GDM1 (cell line): Measurements from ENCODE around the gene LMF1.

Experiments
- DNase-seq: peaks from one replicate; lab custom pipeline; 2025; lab: John Stamatoyannopoulos, UW

The LMF1 gene

DNA sequence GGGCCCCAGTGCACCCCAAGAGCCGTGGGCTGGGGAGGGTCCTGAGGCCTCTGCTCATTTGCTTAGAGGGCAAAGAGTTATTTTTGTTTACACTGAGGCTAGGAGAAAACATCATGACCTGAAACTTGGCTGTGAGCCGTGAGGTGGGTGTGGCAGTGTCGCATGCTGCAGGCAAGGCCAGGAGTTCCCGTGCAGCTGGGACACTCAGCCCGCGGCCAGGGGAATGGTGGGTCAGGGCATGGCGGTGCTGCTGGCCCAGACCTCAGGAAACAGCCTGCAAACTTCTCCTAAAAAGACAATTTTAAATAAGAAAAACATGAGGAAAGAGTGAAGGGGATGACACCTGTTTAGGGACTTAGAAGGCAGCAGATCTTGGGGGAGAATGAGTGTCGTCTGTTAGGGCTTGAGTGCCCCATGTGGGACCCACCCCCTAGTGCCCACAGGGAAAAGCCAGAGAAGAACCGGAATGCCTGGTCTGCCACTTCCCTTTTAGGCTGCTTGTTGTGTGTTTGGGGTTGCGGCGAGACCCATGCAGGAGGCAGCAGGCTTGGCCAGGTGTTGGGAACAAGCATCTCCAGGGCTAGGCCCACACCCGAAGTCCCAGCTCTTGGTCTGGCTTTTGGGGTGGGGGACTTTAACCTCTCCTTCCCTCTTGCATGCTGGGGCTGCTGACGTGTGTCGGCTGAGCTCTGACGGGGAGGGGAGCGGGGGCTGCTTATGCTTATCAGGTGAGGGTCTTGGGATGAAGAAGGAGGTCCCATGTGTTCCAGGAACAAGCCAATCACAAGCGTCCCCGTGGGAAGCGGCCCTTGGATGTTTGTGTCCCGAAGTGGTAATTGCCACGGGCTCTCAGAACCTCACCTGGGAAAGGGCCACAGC, 89.3 kb downstream of the LMF1 start:
- no peak for DNase-seq

DNA sequence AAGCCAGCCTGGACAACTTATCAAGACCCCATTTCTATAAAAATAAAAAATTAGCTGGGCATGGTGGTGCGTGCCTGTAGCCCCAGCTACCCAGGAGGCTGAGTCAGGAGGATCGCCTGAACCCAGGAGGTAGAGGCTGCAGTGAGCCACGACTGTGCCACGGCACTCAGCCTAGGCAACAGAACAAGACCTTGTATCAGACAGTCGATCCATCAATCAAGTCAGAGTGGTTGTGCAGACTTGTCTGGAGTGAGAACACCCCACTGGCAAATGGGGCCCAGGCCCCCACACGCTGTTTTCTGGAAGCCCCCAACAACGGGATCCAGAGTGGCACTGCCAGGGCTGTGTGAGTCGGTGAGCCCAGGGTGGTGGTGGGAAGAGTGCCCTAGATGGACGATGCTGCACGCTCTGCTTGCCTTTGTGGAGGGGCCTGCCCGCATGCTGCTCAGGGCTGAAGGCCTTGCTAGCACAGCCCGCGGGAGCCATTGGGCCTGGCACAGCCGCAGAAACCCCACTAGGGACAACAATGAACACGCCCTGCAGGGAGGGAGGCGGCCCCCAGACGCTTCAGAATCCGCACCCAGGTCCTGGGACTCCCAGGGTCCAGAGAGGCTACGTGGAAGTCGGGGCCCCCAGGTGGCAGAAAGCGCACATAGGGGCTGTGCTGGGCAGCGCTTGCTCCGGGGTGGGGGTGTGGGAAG, 90.2 kb downstream of the LMF1 start:
- DNase-seq, result no peak

DNA sequence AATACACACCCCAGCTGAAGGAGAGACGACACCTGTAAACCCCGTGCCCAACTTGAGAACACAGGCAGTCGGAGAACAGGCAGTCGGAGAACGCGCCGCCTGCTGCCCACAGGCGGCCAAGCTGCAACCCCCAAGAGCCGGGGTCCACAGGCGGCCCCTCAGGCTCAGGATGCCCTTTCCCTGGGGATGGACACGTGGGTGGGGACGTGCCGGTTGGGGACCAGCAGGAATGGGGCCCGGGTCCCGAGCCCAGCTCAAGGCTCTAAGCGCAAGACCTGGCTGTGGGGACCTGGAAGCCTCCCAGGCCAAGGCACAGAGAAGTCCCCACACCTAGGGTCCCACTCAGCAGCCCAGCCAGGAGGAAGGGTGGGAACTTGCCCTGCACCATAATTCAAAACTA, 90.8 kb downstream of the LMF1 start:
- no peak for DNase-seq

DNA sequence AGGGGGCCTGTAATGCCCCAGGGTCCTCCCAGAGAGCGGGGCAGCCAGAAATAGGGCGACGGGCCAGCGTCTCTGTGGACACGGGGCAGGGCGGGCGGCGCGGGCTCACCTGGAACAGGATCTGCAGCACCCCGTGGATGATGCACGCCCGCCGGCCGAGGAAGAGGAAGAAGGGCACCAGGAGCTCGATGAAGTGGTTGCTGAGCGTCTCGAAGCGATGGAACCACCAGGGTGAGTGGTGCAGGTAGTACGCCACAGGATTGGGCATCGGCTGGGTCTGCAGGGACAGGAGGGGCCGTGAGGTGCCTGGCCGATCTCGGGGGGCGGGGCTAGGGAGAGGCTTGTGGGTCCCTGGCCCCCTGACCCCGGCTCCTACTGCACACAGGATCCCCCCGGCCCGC, 91.3 kb downstream of the LMF1 start:
- no peak for DNase-seq

DNA sequence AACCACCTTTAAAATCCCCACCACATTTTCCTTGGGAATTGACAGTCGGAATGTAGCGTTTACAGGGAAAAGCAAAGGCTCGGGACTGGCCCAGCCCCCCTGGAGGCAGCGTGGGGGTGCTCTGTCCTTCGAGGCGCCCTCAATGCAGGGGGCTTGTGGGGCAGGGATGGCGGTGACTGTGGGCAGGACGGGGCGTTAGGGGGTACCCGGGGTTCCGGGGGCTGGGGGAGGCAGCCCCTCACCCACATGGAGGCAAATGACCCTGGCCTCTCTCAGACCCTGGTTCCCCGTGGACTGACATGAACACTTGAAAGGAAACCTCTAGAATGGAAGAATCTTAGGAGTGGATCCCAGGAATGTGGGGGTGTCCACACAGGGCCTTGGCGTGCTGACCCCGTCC, 91.9 kb downstream of the LMF1 start:
- DNase-seq, result no peak

DNA sequence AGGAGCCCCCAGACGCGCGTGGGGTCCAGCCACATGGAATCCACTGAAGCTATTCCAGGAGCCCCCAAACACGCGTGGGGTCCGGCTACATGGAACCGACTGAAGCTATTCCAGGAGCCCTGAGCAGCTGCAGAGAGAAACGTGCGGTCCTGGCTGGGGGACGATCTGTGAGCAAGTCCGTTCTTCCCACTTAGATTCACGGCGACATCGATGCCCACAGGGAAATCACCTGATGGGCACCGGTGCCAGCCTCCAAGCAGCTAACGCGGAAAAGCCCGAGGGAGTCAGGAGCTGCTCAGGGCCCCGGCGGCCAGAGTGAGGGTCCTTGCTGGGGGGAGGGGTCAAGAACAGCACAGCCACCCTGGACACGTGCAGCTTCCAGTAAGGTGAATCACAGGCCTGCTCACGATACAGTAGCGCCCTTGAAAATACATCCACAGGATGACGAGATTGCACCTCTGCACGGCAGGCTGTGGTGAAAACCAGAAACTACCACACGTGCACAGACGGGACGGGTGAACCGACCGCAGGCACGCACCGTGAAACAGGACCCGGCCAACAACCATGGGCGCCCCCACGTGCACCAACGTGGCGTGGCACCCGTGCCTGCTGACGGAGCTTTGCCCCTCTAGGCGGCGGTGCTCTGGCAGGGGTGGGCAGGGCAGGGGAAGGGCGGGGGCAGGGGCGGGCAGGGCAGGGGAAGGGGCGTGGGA, 92.6 kb downstream of the LMF1 start:
- DNase-seq, result no peak

DNA sequence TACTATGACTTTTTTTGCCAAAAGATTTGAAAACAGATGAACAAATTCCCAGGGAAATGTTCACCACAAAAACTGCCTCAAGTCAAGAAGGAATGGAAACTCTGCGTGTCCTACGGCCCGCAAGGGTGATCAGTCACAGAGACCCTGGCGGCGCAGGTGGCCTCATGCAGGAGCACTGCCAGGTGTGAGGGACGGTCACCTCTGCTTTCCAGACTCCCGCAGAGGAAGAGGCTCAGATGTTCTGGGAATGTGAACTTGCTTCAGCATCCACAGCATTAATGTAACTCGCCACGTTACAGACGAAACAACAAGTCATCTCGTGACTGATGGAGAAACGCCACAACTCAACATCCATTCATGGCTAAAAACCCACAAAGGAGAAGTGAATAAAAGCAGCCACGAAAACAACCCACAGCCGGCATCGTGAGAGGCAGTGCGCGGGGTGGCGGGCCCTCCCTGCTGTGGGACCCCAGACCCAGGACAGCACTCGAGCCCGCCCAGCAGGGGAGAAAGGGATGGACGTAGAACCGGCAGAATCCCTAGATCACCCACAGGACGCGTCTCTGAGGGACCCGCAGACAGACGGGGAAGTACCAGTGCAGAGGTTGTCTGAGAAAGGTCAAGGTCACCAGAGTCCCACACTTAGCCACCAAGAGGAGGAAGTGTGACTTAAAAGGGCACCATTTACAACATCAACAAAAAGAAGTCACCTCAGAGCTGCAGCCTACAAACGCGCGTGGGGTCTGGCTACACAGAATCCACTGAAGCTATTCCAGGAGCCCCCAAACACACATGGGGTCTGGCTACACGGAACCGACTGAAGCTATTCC, 93.3 kb downstream of the LMF1 start:
- no peak for DNase-seq

DNA sequence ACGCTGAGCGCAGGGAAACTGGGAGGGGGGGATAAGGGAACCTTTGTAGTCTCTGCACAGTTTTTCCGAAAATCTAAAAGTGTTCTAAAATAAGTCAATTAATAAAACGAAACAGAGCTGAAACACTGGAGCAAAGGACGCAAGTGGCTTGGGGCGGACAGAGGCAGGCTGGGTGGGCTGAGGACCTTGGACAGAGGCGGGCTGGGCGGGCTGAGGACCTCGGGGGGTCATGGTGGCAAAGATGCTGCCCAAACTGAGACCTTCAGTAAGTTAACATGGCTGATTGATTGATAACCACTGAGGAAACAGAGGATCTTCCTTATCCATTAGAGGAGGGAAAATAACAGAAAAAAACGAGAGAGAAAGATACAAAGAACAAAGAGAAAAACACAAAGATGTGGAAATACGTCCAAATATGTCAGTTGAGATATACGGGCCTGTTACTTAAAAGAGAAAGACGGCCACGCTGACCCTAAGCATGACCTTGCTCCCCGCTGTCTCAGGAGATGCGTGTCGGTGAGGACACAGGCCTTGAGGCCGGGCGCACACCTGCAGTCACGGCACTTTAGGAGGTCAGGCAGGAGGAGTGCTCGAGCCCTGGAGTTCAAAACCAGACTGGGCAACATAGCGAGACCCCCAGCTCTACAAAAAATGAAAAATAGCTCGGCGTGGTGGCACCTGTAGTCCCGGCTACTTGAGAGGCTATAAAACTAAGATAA, 94.1 kb downstream of the LMF1 start:
- no peak for DNase-seq

DNA sequence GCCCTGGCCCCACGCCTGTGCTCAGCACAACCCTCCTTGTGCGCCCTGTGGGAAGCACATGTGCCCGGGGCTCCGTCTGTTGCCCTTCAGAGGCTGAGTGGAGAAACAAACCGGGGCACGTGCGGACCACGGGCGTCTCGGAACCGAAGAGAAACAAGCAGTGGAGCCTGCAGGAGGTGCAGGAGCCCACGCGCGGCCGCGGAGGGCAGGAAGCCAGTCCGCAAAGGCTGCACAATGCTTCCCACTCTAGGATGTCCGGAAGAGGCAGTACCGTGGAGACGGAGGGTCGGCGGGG, 94.8 kb downstream of the LMF1 start:
- no peak for DNase-seq

DNA sequence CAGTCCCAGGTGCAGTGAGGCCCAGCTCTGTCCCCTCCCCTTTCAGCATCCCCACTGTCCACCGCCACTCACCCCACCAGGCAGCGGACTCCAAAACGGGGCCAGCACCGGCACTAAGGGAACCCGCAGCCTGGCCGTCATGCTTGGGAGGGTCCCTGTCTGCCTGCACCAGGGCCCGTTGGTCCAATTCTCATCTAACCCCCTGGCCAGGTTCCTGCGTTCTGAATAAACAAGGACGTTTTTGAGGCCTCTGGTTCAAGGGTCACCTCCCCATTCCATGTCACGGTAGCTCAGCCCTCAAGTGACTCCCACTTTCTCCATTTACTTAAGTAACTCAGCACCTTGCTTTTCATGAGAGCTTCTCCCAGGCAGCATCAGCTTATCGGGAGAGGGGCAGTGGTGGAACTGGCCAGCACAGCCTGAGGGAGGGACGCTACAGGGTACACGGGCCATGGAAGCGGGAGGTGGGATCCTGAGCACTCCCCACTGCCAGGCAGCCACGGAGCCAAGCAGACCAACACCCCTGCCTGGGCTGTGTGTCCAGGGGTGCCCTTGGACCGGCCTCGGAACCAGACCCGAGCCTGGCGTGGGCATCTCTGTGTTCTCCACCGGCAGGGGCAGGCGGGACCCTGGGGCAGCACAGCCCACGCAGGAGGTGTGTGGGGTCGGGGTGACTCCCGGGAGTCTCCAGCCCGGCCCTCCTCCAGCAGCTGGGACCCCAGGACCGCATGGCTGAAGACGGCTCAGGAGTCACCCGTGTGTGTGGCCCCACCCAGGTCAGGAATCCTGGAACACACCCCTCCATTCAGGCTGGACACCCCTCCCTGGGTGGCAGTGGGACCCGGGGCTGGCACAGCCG, 95.4 kb downstream of the LMF1 start:
- no peak for DNase-seq

DNA sequence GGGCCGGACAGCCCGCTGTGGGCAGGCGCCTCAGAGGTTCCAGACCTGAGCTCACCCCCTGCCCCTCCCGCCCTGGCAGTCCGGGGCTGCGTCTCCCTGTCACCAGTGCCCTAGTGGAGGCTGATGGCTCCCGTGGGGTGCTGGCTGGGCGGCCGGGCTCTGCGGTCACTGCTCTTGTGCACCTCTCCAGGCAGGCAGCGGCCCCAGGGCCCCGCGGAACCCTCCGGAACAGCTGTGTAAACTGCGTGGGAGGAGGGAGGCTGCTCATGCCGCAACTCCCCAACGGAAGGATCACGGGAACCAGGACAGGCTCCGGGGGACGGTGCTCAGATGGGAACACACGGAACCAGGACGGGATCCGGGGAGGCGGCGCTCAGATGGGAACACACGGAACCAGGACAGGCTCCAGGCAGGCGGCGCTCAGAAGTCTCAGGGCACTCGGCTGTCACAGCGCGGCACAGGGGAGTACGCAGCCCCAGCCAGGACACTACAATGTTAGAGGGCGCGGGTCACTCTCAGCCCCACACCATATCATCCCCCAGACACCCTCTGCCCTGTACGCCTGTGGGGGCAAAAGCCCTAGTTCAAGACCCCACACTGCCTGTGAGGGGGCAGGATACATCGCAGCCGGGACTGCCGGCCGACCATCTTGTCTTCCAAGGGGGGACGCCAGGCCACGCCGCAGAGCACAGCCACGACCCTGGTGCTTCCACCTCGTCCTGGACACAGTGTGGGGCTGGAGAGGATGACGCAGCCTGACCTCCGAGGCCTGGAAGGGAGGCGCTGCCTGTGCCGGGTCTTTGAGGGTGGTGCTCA, 96.2 kb downstream of the LMF1 start:
- no peak for DNase-seq

DNA sequence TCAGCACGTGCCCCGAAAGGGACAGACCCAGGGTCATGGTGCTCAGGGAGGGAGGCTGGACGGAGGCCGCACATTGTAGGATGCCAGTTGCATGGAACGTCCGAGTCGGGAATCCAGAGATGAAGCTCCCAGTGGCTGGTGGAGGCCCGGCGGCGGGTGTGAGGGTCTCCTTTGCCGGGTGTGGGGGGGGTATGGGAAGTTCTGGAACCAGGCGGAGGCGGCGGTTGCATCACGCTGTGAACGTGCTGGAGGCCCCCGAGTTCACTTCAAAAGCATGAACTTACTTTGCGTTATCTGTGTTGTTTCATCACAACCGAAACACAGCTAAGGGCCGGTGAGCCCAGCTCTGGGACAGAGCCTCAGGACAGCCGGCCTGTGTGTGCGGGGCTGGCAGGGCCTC, 96.9 kb downstream of the LMF1 start:
- DNase-seq, result no peak

DNA sequence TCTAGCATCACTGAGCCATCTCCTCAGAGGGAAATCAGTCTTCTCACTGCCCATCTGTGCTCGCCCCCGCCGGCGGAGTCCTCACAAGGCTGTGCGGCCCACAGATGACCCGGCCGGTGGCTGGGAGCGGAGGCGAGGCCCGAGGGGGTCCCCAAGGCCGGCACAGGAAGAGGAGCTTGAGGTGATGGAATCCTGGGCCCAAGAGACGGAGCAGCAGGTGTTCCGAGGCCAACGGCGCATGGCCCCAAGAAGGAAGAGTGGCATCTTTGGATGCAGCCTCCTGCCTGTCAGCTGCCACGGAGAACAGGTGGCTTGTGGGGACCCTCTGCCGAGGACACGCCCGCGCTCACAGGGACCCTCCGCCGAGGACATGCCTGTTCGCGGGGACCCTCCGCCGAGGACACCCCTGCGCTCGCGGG, 97.5 kb downstream of the LMF1 start:
- DNase-seq, result no peak

DNA sequence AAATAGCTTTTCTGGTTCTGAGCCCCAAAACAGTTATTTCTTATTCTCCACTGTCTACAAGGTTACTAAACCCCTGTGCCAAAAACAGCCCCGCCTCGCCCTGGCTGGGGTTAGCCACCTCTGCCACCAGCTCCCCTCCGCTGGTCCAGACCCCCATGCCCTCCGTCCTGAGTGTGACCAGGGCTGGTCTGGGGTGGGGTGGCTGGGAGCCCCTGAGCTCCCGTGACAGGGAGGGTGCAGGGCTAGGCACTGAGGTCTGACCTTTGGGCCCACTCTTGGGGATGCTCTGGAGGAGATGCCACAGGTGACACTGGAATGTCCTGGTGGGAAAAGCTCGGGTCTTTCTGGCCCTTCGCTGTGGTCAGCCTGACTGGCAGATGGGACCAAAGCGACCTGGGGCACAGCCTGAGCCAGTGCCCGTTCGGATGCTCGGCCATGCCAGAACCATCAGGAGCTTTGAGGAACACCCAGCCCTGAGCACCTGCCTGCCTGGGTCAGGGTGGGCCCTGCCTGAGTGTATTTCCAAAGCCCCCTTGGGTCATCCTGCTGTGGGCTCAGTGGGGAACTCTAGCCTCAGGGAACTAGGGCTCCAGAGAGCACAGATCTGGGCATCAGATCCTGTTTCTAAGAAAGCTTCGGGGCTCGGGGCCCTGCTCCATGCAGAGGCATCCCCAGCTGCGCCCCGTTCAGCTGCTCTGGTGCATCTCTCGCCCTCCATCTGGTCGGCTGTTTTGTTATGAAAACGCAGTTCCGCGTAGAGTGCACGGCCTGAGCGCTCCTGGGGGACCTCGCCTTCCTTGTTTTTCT, 98.1 kb downstream of the LMF1 start:
- no peak for DNase-seq

DNA sequence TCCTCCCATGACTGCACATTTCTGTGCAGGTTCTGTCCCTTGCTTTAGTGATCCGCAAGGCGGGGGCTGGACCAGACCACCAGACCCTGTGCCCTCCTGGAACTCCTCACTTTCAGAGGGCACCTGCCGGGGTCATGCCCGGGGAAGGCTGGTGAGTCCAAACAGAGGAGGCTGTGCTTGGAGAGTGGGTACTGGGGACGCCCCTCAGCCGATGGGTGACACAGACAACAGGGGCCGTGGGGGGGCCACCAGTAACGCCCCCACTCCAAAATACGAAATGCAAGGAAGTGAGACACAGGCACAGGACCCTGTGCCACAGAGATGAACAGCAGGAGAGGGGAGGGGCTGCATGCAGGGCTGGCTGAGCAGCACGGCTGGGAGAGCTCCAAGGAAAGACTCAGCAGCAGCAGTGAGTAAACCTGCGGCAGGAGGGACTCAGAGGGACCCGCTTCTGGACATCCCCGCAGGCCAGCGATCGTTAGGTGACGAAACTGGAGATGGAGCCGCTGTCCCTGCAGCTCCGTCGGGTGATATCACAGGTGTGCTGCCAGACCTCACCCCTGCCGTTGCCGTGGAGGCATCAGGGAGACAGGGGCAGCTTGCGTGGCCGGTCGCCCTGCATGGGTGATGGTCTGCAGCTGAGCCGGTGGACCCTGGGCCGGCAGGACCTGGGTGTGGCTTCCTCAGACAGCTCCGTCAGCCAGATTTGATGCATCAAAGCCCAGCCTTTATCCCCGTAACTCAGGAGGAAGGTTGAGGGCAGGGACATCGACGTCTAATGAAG, 99.0 kb downstream of the LMF1 start:
- no peak for DNase-seq

DNA sequence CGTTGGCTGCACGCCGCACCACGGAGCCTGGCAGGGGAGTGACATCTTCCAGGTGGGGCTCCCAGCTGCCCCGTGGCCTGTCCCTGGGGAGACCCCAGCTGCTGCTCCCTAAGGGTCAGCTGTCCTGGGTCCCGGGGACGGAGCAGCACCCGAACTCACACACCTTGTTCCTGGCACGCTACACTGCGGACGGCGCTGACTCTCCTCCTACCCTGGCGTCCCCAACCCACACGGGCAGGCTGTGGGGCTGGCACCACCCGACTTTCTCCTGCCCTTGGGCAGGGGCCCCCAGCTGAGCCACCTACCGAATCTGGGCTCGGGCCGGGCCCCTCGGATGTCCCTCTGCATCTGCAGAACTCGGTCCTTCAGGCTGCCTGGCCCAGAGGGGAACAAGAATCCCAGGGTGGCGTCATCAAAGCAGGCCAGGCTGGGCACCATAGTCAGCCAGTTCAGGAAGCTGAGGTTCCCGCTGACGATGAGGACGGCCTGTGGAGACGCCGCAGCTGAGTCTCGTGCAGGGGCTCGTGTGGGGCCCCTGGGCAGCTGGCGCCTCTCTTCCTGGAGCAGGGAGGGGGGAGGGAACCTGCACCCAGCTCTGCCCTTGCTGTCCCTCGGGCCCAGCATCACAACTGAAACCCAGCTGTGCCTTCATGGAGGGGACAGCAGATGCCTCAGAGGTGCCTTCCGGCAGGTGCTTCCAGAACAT, 99.8 kb downstream of the LMF1 start:
- no peak for DNase-seq
